Measurements from ENCODE around the gene ROBO1. TPM values are rescaled to one million over a fixed set of nuclear protein-coding genes. Genes with fewer than 3 reads are reported as not detected.

Gene ROBO1
- total RNA-seq, 2 experiments from 2014 or later: 0.36 to 0.69 TPM

DNA sequence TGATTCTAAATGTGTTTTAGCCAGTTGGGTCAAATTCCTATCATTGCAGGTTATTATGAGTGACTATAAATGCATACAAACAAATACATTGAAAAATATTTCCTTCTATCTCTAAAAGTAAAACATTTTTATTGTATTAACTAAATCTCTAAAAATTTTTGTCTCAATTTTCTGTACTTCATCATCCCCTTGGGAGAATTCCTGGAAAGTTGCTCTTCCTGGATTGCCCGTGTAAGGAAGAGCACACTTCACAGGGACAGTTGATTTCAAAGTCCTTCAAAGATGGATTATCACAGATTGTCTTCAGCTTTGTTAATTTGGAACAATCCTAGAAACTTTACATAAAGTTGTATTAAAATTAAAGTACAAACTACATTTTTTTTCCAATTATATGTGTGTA, 595.6 kb downstream of the ROBO1 start:
- Histone ChIP-seq H3K27ac (ENCODE audit: low read depth in 1 of 2, low read length in 2 of 2) (no peak overlapping the region), H3K4me1 (ENCODE audit: insufficient read depth, low read length) (no peaks in the 10 kb centered on the region), H3K4me3 (ENCODE audit: low read length) (no peak overlapping the region), H3K9me3 (ENCODE audit: control insufficient read depth in 1 of 2, insufficient read depth in 1 of 2, low read length in 2 of 2) (peaks cover 0 to 17% of the 10 kb centered on the region in 2 experiments), H3K36me3 (ENCODE audit: insufficient read depth, low read length) (no peaks in the 10 kb centered on the region), H3K27me3 (ENCODE audit: control insufficient read depth in 1 of 2, insufficient read depth in 2 of 2, low read length in 2 of 2) (no peaks in the 10 kb centered on the region)
- POLR2A ChIA-PET: no interaction called here
- TF ChIP-seq, protein P1, sequence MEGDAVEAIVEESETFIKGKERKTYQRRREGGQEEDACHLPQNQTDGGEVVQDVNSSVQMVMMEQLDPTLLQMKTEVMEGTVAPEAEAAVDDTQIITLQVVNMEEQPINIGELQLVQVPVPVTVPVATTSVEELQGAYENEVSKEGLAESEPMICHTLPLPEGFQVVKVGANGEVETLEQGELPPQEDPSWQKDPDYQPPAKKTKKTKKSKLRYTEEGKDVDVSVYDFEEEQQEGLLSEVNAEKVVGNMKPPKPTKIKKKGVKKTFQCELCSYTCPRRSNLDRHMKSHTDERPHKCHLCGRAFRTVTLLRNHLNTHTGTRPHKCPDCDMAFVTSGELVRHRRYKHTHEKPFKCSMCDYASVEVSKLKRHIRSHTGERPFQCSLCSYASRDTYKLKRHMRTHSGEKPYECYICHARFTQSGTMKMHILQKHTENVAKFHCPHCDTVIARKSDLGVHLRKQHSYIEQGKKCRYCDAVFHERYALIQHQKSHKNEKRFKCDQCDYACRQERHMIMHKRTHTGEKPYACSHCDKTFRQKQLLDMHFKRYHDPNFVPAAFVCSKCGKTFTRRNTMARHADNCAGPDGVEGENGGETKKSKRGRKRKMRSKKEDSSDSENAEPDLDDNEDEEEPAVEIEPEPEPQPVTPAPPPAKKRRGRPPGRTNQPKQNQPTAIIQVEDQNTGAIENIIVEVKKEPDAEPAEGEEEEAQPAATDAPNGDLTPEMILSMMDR (IDR thresholded peaks at IDR 0.05): no peak
- no peaks in the 10 kb centered on the region for H3K36me3 Mint-ChIP-seq (ENCODE audit: low read depth)
- H3K4me3 Mint-ChIP-seq: no peak overlapping the region
- peaks cover under 1% of the 10 kb centered on the region for H3K9me3 Mint-ChIP-seq
- ATAC-seq (ENCODE audit: poor library complexity): no peak
- no peaks in the 10 kb centered on the region for H3K27me3 Mint-ChIP-seq
- no peak overlapping the region for H3K27ac Mint-ChIP-seq
- intact Hi-C loops (cut with DNase I, micrococcal nuclease): no loop called here
- no peak for DNase-seq
- no peaks in the 10 kb centered on the region for H3K4me1 Mint-ChIP-seq (ENCODE audit: low read depth)
- CTCF ChIA-PET: no interaction called here

DNA sequence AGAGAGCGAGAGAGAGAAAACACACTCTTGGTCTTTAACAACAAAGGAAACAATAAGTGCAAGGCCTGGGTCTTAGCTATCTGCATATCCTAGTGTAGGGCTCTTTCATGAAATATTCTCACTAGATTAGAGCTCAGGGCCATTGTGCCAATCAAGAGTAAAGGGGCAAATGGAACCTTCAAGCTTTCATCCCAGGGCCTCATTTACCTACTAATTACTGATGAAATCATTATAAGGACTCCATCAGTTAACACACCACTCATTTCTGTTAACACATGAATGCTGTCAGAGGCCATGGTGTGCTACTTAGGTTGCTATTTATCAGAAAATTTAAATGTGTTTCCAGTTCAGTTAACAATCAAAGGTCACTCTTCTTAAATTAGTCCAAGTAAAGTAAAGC, 597.8 kb downstream of the ROBO1 start:
- DNase-seq (no peak), ATAC-seq (ENCODE audit: poor library complexity) (no peak)
- Histone ChIP-seq H3K9me3 (ENCODE audit: control insufficient read depth in 1 of 2, insufficient read depth in 1 of 2, low read length in 2 of 2) (peaks cover 0 to 17% of the 10 kb centered on the region in 2 experiments), H3K36me3 (ENCODE audit: insufficient read depth, low read length) (no peaks in the 10 kb centered on the region), H3K27me3 (ENCODE audit: control insufficient read depth in 1 of 2, insufficient read depth in 2 of 2, low read length in 2 of 2) (no peaks in the 10 kb centered on the region), H3K4me3 (ENCODE audit: low read length) (no peak overlapping the region), H3K4me1 (ENCODE audit: insufficient read depth, low read length) (no peaks in the 10 kb centered on the region), H3K27ac (ENCODE audit: low read depth in 1 of 2, low read length in 2 of 2) (no peak overlapping the region)
- H3K27me3 Mint-ChIP-seq: no peaks in the 10 kb centered on the region
- no peak overlapping the region for H3K4me3 Mint-ChIP-seq
- CTCF ChIA-PET: interaction anchor here (1.1 kb wide), 1 partner anchor 7 kb away, joined by 3 read pairs; no protein-coding TSS in a partner anchor
- intact Hi-C loops (cut with DNase I, micrococcal nuclease): no loop called here
- H3K36me3 Mint-ChIP-seq (ENCODE audit: low read depth): no peaks in the 10 kb centered on the region
- H3K9me3 Mint-ChIP-seq: peaks cover 3% of the 10 kb centered on the region
- TF ChIP-seq, protein P1 (IDR thresholded peaks at IDR 0.05): no peak
- no peak overlapping the region for H3K27ac Mint-ChIP-seq
- POLR2A ChIA-PET: no interaction called here
- no peaks in the 10 kb centered on the region for H3K4me1 Mint-ChIP-seq (ENCODE audit: low read depth)

DNA sequence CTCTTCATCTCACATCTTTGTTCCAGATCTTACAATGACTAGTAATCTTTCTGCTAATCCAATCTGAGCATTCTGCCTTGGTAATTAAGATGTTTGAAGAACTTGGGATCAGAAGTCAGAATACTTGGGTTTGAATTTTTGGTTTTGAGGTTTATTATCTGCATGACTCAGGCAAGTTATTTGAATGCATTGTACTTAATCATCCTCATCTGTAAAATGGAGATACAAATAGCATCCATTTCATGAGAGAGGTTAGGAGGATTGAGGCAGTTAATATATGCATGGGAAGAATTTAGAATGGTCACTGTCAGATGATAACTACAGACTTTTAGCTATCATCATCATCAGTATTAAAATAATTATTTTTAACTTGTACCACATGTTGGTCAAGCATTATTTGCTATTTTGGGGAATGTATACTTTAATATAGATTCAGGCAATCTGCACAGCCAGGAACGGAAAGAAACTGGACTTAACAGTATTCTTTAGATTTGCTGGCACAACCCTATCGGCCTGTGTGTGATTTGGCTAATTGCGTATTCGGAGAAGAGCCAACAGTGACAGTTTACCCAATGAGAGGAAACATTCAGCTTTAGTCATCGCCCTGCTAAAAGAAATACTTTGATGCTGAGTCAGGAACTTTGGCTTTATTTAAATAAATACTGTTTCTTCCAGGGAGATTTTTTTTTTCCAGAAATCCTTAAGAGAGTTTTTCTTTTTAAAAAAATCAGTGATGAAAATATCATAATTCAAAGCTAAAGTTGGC, 600.0 kb downstream of the ROBO1 start:
- H3K4me1 Mint-ChIP-seq (ENCODE audit: low read depth): no peaks in the 10 kb centered on the region
- H3K9me3 Mint-ChIP-seq: peaks cover 6% of the 10 kb centered on the region
- ATAC-seq (ENCODE audit: poor library complexity): no peak
- POLR2A ChIA-PET: no interaction called here
- H3K4me3 Mint-ChIP-seq: no peak overlapping the region
- Histone ChIP-seq H3K9me3 (ENCODE audit: control insufficient read depth in 1 of 2, insufficient read depth in 1 of 2, low read length in 2 of 2) (peaks cover 0 to 5% of the 10 kb centered on the region in 2 experiments), H3K36me3 (ENCODE audit: insufficient read depth, low read length) (no peaks in the 10 kb centered on the region), H3K27ac (ENCODE audit: low read depth in 1 of 2, low read length in 2 of 2) (no peak overlapping the region), H3K4me1 (ENCODE audit: insufficient read depth, low read length) (no peaks in the 10 kb centered on the region), H3K27me3 (ENCODE audit: control insufficient read depth in 1 of 2, insufficient read depth in 2 of 2, low read length in 2 of 2) (no peaks in the 10 kb centered on the region), H3K4me3 (ENCODE audit: low read length) (no peak overlapping the region)
- no peak overlapping the region for H3K27ac Mint-ChIP-seq
- intact Hi-C loops (cut with DNase I, micrococcal nuclease): no loop called here
- no peaks in the 10 kb centered on the region for H3K27me3 Mint-ChIP-seq
- TF ChIP-seq, protein P1 (IDR thresholded peaks at IDR 0.05): no peak
- CTCF ChIA-PET: no interaction called here
- no peaks in the 10 kb centered on the region for H3K36me3 Mint-ChIP-seq (ENCODE audit: low read depth)
- DNase-seq: no peak

All from CD4-positive, alpha-beta T cell (primary cell).